Mucosa of stomach (tissue), 1 donor: ENCODE results near the gene PXDN.
"Not testable (repeated sequence)": the region's sequence is repeated elsewhere in the genome, so short reads cannot be mapped to it uniquely, and the experiment has no call there.

Experiments used
- H3K27me3 ChIP-seq: one replicate; pipeline ENCODE4 v1.7.0; 2013; ENCODE audit warnings: mild to moderate bottlenecking, low read length; ENCODE audit not compliant: control insufficient read depth, insufficient read depth
- H3K36me3 ChIP-seq: one replicate; pipeline ENCODE4 v1.7.0; 2013; ENCODE audit warnings: low read length; ENCODE audit not compliant: control insufficient read depth, insufficient read depth
- H3K4me1 ChIP-seq: one replicate; pipeline ENCODE4 v1.7.0; 2013; ENCODE audit warnings: mild to moderate bottlenecking, low read length; ENCODE audit not compliant: control insufficient read depth, insufficient read depth
- H3K4me3 ChIP-seq: one replicate; pipeline ENCODE4 v1.7.0; 2013; ENCODE audit warnings: low read length
- H3K9ac ChIP-seq: one replicate; pipeline ENCODE4 v1.7.0; 2013; ENCODE audit warnings: mild to moderate bottlenecking, low read length, moderate library complexity
- H3K9me3 ChIP-seq: one replicate; pipeline ENCODE4 v1.7.0; 2013; ENCODE audit warnings: mild to moderate bottlenecking, low read length, moderate library complexity; ENCODE audit not compliant: control insufficient read depth
- donor health status: Pancreatic carcinoma.

The PXDN gene

GRCh38 chr2:1758171-1758570 is 13.9 kb upstream of the PXDN start:
- Histone ChIP-seq H3K4me1 (no peaks in the 10 kb centered on the region), H3K9me3 (no peaks in the 10 kb centered on the region)

GRCh38 chr2:1757567-1757966 is 13.3 kb upstream of the PXDN start:
- H3K4me1 ChIP-seq: no peaks in the 10 kb centered on the region
- H3K36me3 ChIP-seq: no peaks in the 10 kb centered on the region
- no peak overlapping the region for H3K9ac ChIP-seq
- H3K27me3 ChIP-seq: no peaks in the 10 kb centered on the region
- no peak overlapping the region for H3K4me3 ChIP-seq
- H3K9me3 ChIP-seq: no peaks in the 10 kb centered on the region

More at GRCh38 chr2:1758171-1758570, 13.9 kb upstream of the PXDN start:
- no peaks in the 10 kb centered on the region for H3K27me3 ChIP-seq
- no peak overlapping the region for H3K4me3 ChIP-seq
- no peak overlapping the region for H3K9ac ChIP-seq
- no peaks in the 10 kb centered on the region for H3K36me3 ChIP-seq

GRCh38 chr2:1757146-1757545 is 12.8 kb upstream of the PXDN start:
- not testable (repeated sequence) for H3K4me3 ChIP-seq

GRCh38 chr2:1756456-1756855 is 12.1 kb upstream of the PXDN start:
- Histone ChIP-seq H3K4me3 (no peak overlapping the region), H3K27me3 (no peaks in the 10 kb centered on the region), H3K9ac (no peak overlapping the region), H3K36me3 (no peaks in the 10 kb centered on the region), H3K9me3 (no peaks in the 10 kb centered on the region), H3K4me1 (no peaks in the 10 kb centered on the region)

More at GRCh38 chr2:1757146-1757545, 12.8 kb upstream of the PXDN start:
- H3K36me3 ChIP-seq, H3K9me3 ChIP-seq, H3K27me3 ChIP-seq, H3K4me1 ChIP-seq, H3K9ac ChIP-seq: not testable (repeated sequence)

GRCh38 chr2:1755436-1756191 is 11.3 kb upstream of the PXDN start:
- no peaks in the 10 kb centered on the region for H3K27me3 ChIP-seq
- no peaks in the 10 kb centered on the region for H3K4me1 ChIP-seq
- no peaks in the 10 kb centered on the region for H3K9me3 ChIP-seq
- no peak overlapping the region for H3K9ac ChIP-seq
- H3K36me3 ChIP-seq: no peaks in the 10 kb centered on the region
- H3K4me3 ChIP-seq: no peak overlapping the region

- no peaks in the 10 kb centered on the region for H3K9me3 ChIP-seq
- H3K27me3 ChIP-seq: no peaks in the 10 kb centered on the region
Measured at GRCh38 chr2:1754461-1755170, 10.3 kb upstream of the PXDN start.

DNA sequence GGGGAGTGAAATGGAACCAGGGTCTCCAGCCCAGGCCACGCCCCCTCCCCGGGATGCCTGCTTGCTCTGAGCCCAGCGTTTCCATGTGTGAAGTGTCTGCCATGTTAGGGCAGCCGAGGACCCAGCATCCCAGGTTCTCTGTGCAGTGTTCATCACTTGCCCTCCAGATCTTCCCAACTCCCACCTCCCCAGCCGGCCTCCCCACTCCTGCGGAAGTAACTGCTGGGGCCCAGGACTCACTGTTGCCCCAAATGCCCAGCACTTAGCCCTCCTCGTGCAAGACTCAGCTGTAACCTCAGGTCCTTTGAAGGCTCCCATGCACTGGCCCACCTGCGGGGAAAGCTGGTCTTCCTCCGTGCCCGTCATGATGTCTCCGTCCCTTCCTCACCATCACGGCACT is 9.7 kb upstream of the PXDN start:
- H3K4me3 ChIP-seq: no peak overlapping the region
- no peaks in the 10 kb centered on the region for H3K9me3 ChIP-seq
- H3K4me1 ChIP-seq: no peaks in the 10 kb centered on the region
- H3K9ac ChIP-seq: no peak overlapping the region
- H3K27me3 ChIP-seq: no peaks in the 10 kb centered on the region
- H3K36me3 ChIP-seq: no peaks in the 10 kb centered on the region

More at GRCh38 chr2:1754461-1755170, 10.3 kb upstream of the PXDN start:
- Histone ChIP-seq H3K9ac (no peak overlapping the region), H3K36me3 (no peaks in the 10 kb centered on the region), H3K4me3 (no peak overlapping the region), H3K4me1 (no peaks in the 10 kb centered on the region)

GRCh38 chr2:1752751-1753150 is 8.4 kb upstream of the PXDN start:
- no peaks in the 10 kb centered on the region for H3K36me3 ChIP-seq
- no peaks in the 10 kb centered on the region for H3K27me3 ChIP-seq
- H3K4me3 ChIP-seq: no peak overlapping the region
- H3K9ac ChIP-seq: no peak overlapping the region
- H3K4me1 ChIP-seq: no peaks in the 10 kb centered on the region
- no peaks in the 10 kb centered on the region for H3K9me3 ChIP-seq

DNA sequence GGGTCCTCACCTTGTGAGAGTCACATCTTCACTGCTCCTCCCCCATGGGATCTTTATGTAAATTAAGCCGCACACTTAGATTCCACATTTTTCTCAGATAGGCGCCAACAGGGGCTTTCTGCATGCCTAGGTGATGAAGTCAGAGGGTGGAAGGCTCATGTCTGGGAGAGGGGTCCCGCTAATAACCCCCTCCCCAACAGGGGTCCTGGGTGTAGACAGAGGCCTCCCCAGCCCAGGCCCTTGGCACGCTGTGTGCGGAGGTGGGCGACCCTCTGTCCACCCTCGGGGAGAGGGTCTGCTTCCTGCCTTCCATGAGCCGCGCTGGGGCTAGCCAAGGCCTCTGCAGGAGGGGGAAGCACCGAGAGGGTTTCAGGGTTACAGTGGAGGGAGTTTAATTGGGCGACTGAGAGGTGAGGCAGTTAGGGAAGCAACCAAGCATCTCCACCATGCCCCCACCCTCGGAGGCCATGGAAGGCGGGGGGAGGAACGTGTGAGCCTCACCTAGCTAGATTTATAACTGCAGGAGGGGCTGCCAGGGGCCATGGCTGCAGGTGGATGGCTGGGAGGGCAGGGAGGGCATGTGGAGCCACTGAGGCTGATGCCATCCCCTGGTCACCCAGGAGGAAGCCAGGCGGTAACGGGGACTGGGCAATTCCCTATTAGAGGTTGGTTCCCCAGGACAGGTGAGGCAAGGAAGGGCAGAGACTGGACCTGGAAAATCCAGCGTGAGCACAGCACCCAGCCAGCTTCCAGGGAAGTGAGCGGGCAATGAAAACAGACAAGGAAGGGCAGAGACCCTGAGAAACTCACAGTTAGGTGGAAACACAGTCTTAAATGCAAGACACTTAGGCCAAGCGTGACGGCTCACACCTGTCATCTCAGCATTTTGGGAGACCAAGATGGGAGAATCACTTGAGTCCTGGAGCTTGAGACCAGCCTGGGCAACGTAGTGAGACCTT is 7.7 kb upstream of the PXDN start:
- no peaks in the 10 kb centered on the region for H3K27me3 ChIP-seq
- no peaks in the 10 kb centered on the region for H3K9me3 ChIP-seq
- no peaks in the 10 kb centered on the region for H3K36me3 ChIP-seq
- H3K4me3 ChIP-seq: no peak overlapping the region
- no peak overlapping the region for H3K9ac ChIP-seq
- H3K4me1 ChIP-seq: no peaks in the 10 kb centered on the region

DNA sequence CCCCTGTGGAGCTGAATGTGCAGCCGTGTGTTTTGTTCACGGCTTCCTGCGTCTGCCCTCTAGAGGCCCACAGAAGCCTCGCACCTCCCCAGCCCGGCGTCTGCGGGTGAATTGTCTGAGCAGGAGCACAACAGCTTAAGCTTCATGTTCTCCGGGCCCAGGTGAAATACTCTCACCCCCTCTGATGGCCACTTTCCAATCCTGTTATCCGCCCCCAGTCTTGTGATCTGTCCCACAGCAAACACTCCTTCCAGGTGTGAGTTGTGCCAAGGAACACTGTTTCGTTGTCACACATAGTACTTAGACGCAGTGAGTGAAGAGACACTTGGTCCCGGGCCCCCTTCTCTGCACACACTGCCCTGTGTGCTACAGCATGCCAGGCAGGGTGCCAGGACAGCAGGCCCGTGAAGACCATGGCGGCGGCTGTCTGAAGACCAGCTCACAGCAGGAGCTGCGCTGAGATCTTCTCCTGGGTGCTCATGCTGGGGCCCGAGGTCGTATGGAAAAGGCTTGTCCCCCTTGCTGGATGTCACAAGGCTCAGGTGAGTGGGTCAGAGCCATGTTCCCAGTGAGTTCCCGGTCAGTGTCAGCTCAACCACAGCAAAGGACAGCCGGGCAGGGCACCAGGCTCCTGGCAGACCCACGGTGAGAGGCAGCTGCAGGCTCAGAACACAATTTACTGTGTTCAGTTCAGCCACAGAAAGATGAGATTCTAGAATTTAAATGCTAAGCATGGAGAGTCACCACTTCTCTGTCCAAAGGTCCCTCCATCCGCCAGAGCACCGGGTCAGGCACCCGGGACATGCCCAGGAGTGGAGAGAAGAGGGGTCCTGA is 6.8 kb upstream of the PXDN start:
- H3K36me3 ChIP-seq: no peaks in the 10 kb centered on the region
- no peaks in the 10 kb centered on the region for H3K4me1 ChIP-seq
- H3K27me3 ChIP-seq: no peaks in the 10 kb centered on the region
- H3K9ac ChIP-seq: no peak overlapping the region
- no peak overlapping the region for H3K4me3 ChIP-seq
- no peaks in the 10 kb centered on the region for H3K9me3 ChIP-seq

- no peak overlapping the region for H3K4me3 ChIP-seq
- no peaks in the 10 kb centered on the region for H3K9me3 ChIP-seq
- no peaks in the 10 kb centered on the region for H3K27me3 ChIP-seq
- no peaks in the 10 kb centered on the region for H3K4me1 ChIP-seq
- H3K36me3 ChIP-seq: no peaks in the 10 kb centered on the region
- H3K9ac ChIP-seq: no peak overlapping the region
Measured at GRCh38 chr2:1750270-1750932, 6.1 kb upstream of the PXDN start.
